Cardiac fibroblast (primary cell): ENCODE measurements around the gene MYH6.

Experiments used
- DNase-seq, 2 donors: peaks; one replicate each; pipeline versions ENCODE4 v3.0.0 to v3.0.0-alpha.2; 2010; ENCODE audit warnings: low read depth in 2 of 2
- H3K4me3 ChIP-seq, 2 donors: replicated peaks in 1 of 2; 1 replicate in 1 of 2; 2 replicates in 1 of 2; pipeline ENCODE4 v1.5.1; 2011; ENCODE audit warnings: low read depth in 2 of 2, low read length in 2 of 2, mild to moderate bottlenecking in 2 of 2, moderate library complexity in 1 of 2
- TF ChIP-seq, protein P1 (sequence below): IDR thresholded peaks from one replicate; pipeline ENCODE4 v1.5.1; 2011; ENCODE audit warnings: low read depth, mild to moderate bottlenecking, low read length, inconsistent platforms

MYH6 gene

DNA sequence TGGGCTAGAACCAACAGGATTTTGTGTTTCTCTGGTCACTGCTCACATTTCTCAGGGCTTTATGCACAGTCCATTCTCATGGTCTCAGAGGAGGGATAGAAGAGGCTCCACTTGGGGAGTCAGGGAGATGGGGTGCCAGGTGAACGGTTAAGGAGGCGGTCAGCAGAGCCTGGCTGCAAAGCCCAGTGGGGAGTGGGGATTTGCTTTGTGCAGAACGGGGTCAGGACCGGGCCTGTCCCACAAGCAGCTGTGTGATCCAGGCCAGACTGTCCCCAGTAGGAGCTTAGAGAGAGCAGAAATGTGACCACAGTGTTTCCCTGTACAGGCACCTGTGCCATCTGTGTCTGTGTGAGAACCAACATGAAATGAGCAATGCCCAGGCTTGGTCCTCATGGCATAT, 27.1 kb downstream of the MYH6 start:
- DNase-seq, result no peak
- TF ChIP-seq, protein P1, sequence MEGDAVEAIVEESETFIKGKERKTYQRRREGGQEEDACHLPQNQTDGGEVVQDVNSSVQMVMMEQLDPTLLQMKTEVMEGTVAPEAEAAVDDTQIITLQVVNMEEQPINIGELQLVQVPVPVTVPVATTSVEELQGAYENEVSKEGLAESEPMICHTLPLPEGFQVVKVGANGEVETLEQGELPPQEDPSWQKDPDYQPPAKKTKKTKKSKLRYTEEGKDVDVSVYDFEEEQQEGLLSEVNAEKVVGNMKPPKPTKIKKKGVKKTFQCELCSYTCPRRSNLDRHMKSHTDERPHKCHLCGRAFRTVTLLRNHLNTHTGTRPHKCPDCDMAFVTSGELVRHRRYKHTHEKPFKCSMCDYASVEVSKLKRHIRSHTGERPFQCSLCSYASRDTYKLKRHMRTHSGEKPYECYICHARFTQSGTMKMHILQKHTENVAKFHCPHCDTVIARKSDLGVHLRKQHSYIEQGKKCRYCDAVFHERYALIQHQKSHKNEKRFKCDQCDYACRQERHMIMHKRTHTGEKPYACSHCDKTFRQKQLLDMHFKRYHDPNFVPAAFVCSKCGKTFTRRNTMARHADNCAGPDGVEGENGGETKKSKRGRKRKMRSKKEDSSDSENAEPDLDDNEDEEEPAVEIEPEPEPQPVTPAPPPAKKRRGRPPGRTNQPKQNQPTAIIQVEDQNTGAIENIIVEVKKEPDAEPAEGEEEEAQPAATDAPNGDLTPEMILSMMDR, result no peak
- no peak overlapping the region for H3K4me3 ChIP-seq

DNA sequence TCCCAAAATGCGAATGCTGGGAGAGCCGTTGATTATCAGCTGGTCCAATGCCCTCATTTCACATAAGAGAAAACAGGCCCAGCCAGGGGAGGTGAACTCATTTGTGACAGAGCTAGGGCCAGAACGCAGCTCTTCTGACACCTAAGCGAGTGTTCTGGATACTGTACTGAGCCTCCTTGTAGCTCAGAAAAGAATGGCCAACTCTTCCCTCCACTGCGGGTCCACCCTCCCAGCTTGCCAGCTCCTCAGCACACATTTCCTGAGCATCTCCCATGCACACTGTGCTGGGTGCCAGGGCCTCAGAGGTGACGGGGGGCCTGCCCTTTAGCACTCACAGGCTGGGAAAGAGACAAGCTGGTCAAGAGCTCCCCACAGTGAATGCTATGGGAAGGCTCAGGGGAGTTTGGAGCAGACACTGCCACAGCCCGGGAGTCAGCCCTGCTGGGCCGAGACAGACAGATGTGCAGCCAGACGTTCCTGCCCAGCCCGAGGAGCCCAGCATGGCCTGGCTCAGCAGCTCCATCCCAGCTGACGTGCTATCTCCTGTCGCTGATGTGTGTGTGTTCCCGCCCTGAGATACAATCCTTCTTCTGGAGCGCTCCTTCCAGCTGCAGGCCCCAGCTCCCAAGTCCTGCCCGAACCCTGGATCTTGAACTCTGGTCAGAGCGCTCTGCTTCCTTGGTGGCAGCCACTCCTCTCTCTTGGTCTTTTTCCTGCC, 27.7 kb downstream of the MYH6 start:
- no peak overlapping the region for H3K4me3 ChIP-seq
- no peak for DNase-seq
- TF ChIP-seq, protein P1, result no peak

DNA sequence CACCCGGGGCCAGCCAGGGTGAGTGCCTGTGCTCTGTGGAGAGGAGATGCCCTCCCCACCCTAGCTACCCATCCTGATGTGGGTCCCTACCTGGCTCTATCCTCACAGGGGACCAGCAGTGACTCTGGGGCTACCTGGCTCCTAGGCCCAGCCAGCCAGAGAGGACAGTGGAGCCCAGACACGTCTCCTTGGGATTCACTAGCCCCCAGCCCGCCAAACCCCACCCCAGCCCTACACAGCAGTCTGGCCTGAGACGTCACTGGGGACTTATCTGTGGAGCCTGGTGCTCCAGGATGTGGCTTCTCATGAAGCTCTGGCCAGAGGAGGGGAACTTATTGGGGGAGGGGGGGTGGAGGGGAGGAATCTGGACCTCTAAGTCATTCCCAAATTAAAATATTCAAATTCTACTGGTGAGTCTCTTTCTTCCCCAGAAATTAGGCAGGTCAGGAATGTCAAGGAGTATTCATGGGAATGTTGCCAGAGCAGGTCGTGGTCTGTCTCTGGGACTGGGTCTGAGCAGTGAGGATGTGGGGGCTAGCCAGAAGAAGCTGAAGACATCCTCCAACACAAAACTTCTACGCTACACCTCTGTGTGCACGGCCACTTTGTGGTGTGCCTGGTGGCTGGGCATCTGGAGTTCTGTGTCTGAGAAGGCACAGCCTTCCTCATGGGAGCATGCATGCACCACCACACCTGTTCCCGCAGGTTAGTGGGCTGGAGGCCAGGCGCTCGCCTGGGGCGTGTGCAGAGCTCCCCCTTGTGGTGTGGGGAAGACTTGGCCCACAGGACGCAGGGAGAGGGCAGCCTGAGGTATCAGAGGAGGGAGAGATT, 28.5 kb downstream of the MYH6 start:
- TF ChIP-seq, protein P1, result peak; percentile 98
- no peak overlapping the region for H3K4me3 ChIP-seq
- DNase-seq, result peak; percentile 41 to 43

DNA sequence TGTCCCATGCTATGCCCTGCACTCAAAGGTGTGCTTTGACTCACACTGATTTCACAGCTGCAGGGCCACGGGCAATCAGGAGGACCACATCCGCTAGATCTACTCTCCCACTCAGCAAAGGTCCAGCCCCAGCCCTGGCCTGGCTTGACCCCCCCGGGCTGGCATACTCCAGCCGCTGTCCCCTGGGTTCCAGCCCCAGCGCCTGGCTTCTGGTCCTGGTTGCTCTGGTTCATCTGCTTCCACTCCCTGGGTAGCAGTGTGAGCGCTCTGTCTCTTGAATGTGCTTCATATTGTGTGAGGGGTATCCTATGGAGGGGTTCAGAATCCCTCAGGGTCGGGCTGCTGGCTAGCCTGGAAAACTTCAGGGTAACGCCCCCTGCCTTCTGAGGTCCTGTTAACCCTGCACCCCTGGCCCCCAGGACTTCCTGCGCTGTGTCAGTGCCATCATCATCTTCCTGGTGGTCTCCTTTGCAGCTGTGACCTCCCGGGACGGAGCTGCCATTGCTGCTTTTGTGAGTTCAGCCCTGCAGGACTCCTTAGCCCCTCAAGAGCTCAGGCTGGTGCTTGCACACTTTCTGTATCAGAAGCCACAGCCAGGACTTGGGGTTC, 29.4 kb downstream of the MYH6 start:
- DNase-seq, result no peak
- TF ChIP-seq, protein P1, result no peak
- H3K4me3 ChIP-seq, result no peak overlapping the region

DNA sequence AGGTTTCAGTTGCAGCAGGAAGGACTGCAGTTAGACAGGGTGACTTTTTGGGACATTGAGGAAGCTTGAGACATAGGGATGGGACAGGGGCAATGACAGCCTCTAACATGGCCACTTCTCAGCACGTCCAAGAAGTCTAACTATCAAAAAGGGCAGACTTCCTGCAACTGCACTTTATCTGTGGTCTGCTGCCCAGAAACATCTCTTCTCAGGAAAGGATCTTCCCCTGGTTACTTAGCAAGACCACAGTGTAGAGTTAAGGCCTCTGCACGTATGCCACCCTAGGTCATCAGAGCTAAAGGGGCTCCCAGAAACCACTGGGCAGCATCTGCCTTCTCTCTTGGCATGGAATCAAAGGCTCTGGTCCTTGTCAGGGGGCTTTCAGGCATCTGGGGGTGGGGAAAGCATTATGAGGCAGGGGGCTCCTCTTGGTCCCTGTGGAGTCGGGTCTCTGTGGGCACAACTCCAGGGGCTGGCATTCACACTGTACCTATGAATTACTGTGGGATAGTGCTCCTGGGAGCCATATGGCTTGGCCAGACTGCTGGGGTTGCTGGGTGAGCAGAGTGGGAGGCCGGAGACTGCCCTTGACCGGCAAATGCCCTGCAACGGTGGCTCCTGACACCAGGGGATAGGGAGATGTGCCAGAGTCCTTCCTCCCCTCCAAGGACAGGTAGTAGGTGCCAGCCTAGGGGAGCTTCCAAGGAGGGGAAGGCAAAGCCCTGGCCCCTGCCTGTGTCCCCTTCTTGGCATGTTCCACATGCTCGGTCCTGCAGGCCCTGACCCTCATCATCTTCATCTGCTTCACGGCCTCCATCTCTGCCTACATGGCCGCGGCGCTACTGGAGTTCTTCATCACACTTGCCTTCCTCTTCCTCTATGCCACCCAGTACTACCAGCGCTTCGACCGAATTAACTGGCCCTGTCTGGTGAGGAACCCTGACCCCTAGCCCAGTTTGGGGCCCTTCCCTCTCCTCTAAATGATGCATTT, 30.2 kb downstream of the MYH6 start:
- no peak overlapping the region for H3K4me3 ChIP-seq
- no peak for DNase-seq
- TF ChIP-seq, protein P1, result no peak

DNA sequence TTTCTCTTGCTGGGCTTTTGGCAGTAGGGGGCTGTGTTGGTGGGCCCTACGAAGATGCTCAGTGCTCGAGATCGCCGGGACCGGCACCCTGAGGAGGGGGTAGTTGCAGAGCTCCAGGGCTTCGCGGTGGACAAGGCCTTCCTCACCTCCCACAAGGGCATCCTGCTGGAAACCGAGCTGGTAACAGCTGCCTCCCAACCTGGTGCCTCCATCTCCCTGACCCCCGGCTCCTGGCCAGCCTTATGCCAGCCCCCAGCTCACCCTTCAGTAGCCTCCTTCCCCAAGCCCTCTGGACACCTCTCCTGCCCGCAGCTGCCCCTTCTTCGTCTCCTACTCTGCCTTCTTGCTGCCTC, 30.9 kb downstream of the MYH6 start:
- TF ChIP-seq, protein P1, result no peak
- no peak overlapping the region for H3K4me3 ChIP-seq
- DNase-seq, result no peak
